OCI-LY3 (cell line): Measurements from ENCODE around the gene KCNQ1.

Experiments used
- H2AFZ ChIP-seq: fragments of 200-600, 300-600 bp; shearing (Covaris generic); 2 replicates; pipeline ENCODE4 v1.6.0; 2014; ENCODE audit warnings: antibody characterized with exemption, low read depth, low read length
- H3K27ac ChIP-seq: fragments of 200-600, 300-600 bp; sonication (generic); 2 replicates; pipeline ENCODE4 v1.5.1; 2014; ENCODE audit warnings: mild to moderate bottlenecking, low read length, moderate library complexity, mixed read lengths
- H3K27me3 ChIP-seq: fragments of 200-600, 300-600 bp; sonication (generic); 2 replicates; pipeline ENCODE4 v1.6.1; 2014; ENCODE audit warnings: low read depth, low read length, mixed read lengths
- H3K36me3 ChIP-seq: fragments of 200-600, 300-600 bp; sonication (generic); replicated peaks from 2 replicates; pipeline ENCODE3; 2014; ENCODE audit warnings: low read depth, low read length, mixed read lengths
- H3K4me1 ChIP-seq: fragments of 300-600, 200-600 bp; sonication (generic); 2 replicates; pipeline ENCODE4 v1.6.1; 2014; ENCODE audit warnings: low read length, mixed read lengths
- H3K4me2 ChIP-seq: fragments of 200-600, 300-600 bp; sonication (generic); 2 replicates; pipeline ENCODE4 v1.6.1; 2014; ENCODE audit warnings: low read length, mixed read lengths
- H3K4me3 ChIP-seq: fragments of 300-600, 200-600 bp; sonication (generic); 2 replicates; pipeline ENCODE4 v1.5.1; 2014; ENCODE audit warnings: antibody characterized with exemption, mild to moderate bottlenecking, low read length, moderate library complexity
- H3K79me2 ChIP-seq: fragments of 300-600, 200-600 bp; shearing (Covaris generic); 2 replicates; pipeline ENCODE4 v1.6.1; 2014; ENCODE audit warnings: mild to moderate bottlenecking, low read length, mixed read lengths
- H3K9ac ChIP-seq: fragments of 300-600, 200-600 bp; shearing (Covaris generic); 2 replicates; pipeline ENCODE4 v1.6.0; 2014; ENCODE audit warnings: mild to moderate bottlenecking, low read length, moderate library complexity
- H3K9me3 ChIP-seq: fragments of 200-600, 300-600 bp; shearing (Covaris generic); 2 replicates; pipeline ENCODE4 v1.6.1; 2014; ENCODE audit warnings: low read length, mixed read lengths; ENCODE audit not compliant: insufficient read depth
- H4K20me1 ChIP-seq: fragments of 200-600, 300-600 bp; sonication (generic); 2 replicates; pipeline ENCODE4 v1.6.1; 2016; ENCODE audit warnings: low read length, mixed read lengths; ENCODE audit not compliant: insufficient read depth
- EZH2phosphoT487 ChIP-seq: fragments of 200-600 bp; shearing (Covaris generic); IDR thresholded peaks from 2 replicates; pipeline ENCODE4 v1.6.1; 2018; ENCODE audit warnings: antibody characterized with exemption, mixed run types, low read depth
- TF ChIP-seq, protein P1 (sequence below): fragments of 200-600, 300-600 bp; sonication (generic); IDR thresholded peaks from 2 replicates; pipeline ENCODE4 v1.5.1; 2014; ENCODE audit warnings: antibody characterized with exemption, low read length, low read depth

Gene KCNQ1

DNA sequence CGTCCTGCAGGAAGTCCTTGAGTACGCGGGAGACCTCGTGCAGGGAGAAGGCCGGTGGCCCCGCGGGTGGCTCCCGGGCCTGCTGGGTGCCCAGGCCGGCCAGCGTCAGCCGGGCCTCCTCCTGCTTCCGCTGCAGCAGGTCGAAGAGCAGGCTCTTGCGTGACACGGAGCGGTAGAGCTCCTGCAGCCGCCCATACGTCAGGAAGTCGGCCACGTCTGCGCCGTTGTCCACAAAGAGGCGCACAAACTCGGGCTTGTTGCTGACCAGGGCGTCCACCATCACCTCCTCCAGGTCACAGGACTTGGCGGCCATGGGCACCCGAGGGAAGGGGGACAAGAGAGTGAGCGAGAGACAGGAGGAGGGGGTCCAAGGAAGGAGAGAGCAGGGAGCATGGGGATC lies 29.6 kb upstream of the KCNQ1 start:
- no peak overlapping the region for H3K9ac ChIP-seq
- no peaks in the 10 kb centered on the region for H3K9me3 ChIP-seq
- no peaks in the 10 kb centered on the region for H3K36me3 ChIP-seq
- no peak overlapping the region for H3K4me2 ChIP-seq
- H2AFZ ChIP-seq: no peak overlapping the region
- no peaks in the 10 kb centered on the region for H3K27me3 ChIP-seq
- H3K27ac ChIP-seq: no peak overlapping the region
- H3K79me2 ChIP-seq: no peaks in the 10 kb centered on the region
- H3K4me1 ChIP-seq: peaks cover 5% of the 10 kb centered on the region
- no peak for TF ChIP-seq EZH2phosphoT487
- TF ChIP-seq, protein P1, sequence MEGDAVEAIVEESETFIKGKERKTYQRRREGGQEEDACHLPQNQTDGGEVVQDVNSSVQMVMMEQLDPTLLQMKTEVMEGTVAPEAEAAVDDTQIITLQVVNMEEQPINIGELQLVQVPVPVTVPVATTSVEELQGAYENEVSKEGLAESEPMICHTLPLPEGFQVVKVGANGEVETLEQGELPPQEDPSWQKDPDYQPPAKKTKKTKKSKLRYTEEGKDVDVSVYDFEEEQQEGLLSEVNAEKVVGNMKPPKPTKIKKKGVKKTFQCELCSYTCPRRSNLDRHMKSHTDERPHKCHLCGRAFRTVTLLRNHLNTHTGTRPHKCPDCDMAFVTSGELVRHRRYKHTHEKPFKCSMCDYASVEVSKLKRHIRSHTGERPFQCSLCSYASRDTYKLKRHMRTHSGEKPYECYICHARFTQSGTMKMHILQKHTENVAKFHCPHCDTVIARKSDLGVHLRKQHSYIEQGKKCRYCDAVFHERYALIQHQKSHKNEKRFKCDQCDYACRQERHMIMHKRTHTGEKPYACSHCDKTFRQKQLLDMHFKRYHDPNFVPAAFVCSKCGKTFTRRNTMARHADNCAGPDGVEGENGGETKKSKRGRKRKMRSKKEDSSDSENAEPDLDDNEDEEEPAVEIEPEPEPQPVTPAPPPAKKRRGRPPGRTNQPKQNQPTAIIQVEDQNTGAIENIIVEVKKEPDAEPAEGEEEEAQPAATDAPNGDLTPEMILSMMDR: no peak
- H3K4me3 ChIP-seq: no peak overlapping the region
- no peaks in the 10 kb centered on the region for H4K20me1 ChIP-seq

DNA sequence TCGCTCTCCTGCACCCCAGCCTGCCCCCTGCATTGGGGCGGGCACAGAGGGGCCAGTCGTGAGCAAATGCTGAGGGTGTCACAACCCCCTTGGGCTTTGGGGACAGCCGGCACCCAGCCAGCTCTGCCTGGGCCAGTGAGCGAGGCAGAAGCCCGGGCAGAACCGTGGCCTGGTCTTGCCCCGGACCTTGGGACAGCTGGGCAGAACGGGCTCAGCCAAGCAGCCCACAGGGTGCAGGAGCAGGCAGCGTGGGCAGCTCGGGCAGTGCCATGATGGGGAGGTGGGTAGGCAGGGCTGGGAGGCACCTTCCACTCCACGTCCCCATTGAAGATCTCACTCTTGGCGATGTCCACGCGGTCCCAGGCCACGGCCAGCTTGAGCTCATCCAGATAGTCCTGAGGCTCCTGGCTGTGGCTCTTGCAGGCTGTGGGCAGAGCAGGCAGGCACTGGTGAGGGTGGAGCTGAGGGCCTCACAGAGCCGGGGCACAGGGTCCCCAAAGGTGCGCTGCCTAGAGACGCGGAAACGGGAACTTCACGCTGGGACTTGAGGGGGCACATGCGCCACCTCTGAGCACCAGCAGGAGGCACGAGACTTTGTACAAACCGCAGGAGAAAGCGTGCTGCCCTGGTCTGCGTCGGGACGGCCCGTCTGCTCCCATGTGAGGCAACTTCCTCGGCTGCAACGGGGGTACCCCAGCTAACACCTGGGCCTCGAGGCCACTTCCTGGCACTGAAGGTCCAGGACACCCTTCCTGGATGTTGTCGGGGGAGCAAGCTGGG lies 29.0 kb upstream of the KCNQ1 start:
- no peaks in the 10 kb centered on the region for H3K79me2 ChIP-seq
- H3K27me3 ChIP-seq: no peaks in the 10 kb centered on the region
- TF ChIP-seq, protein P1: no peak
- TF ChIP-seq EZH2phosphoT487: no peak
- no peak overlapping the region for H3K9ac ChIP-seq
- no peaks in the 10 kb centered on the region for H3K9me3 ChIP-seq
- H3K4me3 ChIP-seq: no peak overlapping the region
- no peaks in the 10 kb centered on the region for H3K36me3 ChIP-seq
- H3K27ac ChIP-seq: no peak overlapping the region
- H3K4me2 ChIP-seq: no peak overlapping the region
- H4K20me1 ChIP-seq: no peaks in the 10 kb centered on the region
- peaks cover 9% of the 10 kb centered on the region for H3K4me1 ChIP-seq
- H2AFZ ChIP-seq: no peak overlapping the region

DNA sequence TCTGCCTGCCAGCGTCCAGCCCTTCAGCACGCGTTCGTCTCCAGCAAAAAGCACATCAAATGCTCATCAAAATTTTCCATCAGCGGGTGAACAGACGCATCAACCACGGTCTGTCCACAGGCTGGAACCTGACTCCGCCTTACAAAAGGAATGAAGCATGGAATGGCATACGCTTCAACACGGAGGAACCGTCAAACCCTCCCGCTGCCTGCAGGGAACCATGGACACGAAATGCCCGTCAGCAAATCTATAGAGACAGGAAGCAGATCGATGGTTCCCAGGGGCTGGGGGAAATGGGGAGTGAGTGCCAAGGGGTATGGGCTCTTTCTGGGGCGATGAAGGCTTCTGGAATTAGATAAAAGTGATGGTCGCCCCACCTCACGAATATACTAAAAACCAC lies 28.0 kb upstream of the KCNQ1 start:
- no peak for TF ChIP-seq EZH2phosphoT487
- TF ChIP-seq, protein P1: no peak
- Histone ChIP-seq H4K20me1 (no peaks in the 10 kb centered on the region), H3K27ac (no peak overlapping the region), H3K4me2 (no peak overlapping the region), H3K27me3 (no peaks in the 10 kb centered on the region), H3K4me3 (no peak overlapping the region), H3K4me1 (peaks cover 9% of the 10 kb centered on the region), H3K36me3 (no peaks in the 10 kb centered on the region), H3K9ac (no peak overlapping the region), H2AFZ (no peak overlapping the region), H3K9me3 (no peaks in the 10 kb centered on the region), H3K79me2 (no peaks in the 10 kb centered on the region)

DNA sequence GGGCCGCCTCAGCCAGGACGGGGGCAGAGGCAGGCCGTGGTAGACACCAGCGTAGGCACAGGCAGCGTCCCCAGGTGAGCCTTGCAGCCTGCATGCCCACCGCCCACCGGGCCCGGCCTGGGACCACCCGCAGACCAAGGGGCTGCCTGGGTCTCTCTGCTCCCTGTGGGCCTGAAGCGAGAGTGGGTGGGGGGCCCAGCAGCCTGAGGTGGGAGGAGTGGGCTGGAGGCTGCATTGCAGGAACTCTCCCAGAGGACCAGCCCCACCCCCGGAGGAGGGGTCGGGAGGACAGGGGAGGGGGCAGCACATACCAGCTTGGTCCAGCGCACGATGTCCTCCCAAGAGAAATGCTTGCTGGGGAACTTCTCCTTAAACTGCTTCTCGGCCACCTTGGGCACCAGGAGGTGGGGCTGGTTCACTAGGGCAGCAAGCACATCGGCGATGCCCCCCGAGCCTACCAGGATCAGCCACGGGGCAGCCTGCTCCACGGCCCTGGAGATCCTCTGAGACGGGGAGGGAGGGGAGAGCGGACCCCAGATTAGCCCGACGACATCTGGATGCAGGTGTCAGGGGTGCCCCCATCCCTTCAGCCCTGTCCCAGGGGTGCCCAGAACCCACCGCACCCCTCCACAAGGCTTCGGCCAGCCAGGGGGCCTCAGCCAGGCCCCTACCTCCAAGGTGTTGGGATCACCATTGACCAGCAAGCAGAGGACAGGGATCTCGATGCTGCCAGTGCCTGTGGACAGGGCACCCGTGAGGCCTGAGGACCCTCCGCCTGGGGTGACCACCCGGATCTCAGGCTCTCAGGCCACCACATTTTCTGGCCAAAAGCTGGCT lies 26.7 kb upstream of the KCNQ1 start:
- H3K9ac ChIP-seq: no peak overlapping the region
- no peak overlapping the region for H3K4me3 ChIP-seq
- no peaks in the 10 kb centered on the region for H3K27me3 ChIP-seq
- no peaks in the 10 kb centered on the region for H4K20me1 ChIP-seq
- peaks cover 9% of the 10 kb centered on the region for H3K4me1 ChIP-seq
- no peaks in the 10 kb centered on the region for H3K9me3 ChIP-seq
- TF ChIP-seq, protein P1: no peak
- TF ChIP-seq EZH2phosphoT487: no peak
- no peak overlapping the region for H2AFZ ChIP-seq
- no peak overlapping the region for H3K27ac ChIP-seq
- no peak overlapping the region for H3K4me2 ChIP-seq
- no peaks in the 10 kb centered on the region for H3K36me3 ChIP-seq
- no peaks in the 10 kb centered on the region for H3K79me2 ChIP-seq
